Colonic mucosa (tissue), 4 donors: ENCODE data around the gene TGFB1I1. TPM values are rescaled to one million over a fixed set of nuclear protein-coding genes. Genes with fewer than 3 reads are reported as not detected.

Source experiments
- DNase-seq: peaks from one replicate; pipeline ENCODE4 v3.0.0-alpha.2; 2020
- H3K27ac ChIP-seq: fragments of 200-600 bp; one replicate; pipeline ENCODE4 v1.8.0; 2021
- H3K27me3 ChIP-seq: fragments of 200-600 bp; one replicate; pipeline ENCODE4 v1.8.0; 2021
- H3K36me3 ChIP-seq: fragments of 200-600 bp; one replicate; pipeline ENCODE4 v1.8.0; 2021
- H3K4me1 ChIP-seq: fragments of 200-600 bp; one replicate; pipeline ENCODE4 v1.8.0; 2021; ENCODE audit warnings: mild to moderate bottlenecking
- H3K4me3 ChIP-seq: fragments of 200-600 bp; one replicate; pipeline ENCODE4 v1.8.0; 2021
- H3K9ac ChIP-seq, 2 donors: one replicate each; pipeline ENCODE4 v1.7.0; 2013; ENCODE audit warnings: control low read depth in 2 of 2, low read depth in 2 of 2, low read length in 2 of 2
- H3K9me3 ChIP-seq: fragments of 200-600 bp; one replicate; pipeline ENCODE4 v1.8.0; 2021
- intact Hi-C: fragments of 100-400 bp; cut with DNase I; formaldehyde crosslinking; loops from one replicate; pipeline ENCODE4 v1.14.1; 2022
- total RNA-seq, 2 donors: library from RNA; stranded (reverse); fragmentation: NEBNext Ultra II Directional in 1 of 2; extraction: Animal tissue kit (Norgen Biotek cat#: 25700) in 1 of 2; gene quantifications; one replicate each; pipeline ENCODE4 v1.2.1, GENCODE V29; 2021
- TF ChIP-seq, protein P1 (sequence below): fragments of 200-600 bp; IDR thresholded peaks from one replicate; pipeline ENCODE4 v1.8.0; 2022; ENCODE audit warnings: antibody characterized with exemption, mild to moderate bottlenecking
- donor health status: healthy.
- donor health status: DM: no; HTN: no; CAD: no.
- donor health status: DM: no; HTN: no; CAD: no.

TGFB1I1 gene
- total RNA-seq, 2 donors from 2014 or later, result 10.9 to 34.2 TPM

DNA sequence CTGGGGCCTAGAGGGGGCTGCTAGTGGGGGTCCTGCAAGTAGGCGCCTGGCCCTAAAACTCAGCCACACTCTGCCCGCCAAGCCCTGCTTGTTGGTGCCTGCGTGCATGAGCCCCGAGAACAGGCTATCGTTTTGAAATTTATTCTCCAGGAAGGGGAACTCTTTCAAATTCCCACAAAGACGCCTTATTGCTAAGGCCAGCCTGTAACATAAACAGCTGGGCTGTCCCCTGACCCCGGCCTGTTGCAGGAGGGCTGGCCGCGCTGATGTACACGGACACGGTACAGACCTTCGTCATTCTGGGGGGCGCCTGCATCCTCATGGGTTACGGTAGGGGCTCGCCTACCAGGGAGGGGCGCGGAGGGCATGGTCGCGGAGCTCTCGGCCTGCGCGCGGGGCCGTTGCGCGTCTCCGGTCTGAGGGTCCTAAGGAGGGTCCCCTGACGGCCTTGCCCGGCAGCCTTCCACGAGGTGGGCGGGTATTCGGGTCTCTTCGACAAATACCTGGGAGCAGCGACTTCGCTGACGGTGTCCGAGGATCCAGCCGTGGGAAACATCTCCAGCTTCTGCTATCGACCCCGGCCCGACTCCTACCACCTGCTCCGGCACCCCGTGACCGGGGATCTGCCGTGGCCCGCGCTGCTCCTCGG lies 15.2 kb downstream of the TGFB1I1 start:
- Histone ChIP-seq H3K9ac (peak overlapping the region; percentile 77 to 79), H3K27ac (peak overlapping the region; percentile 54), H3K27me3 (no peaks in the 10 kb centered on the region), H3K36me3 (no peaks in the 10 kb centered on the region), H3K9me3 (no peaks in the 10 kb centered on the region), H3K4me1 (peaks cover 7% of the 10 kb centered on the region), H3K4me3 (peak overlapping the region; percentile 52)
- TF ChIP-seq, protein P1, sequence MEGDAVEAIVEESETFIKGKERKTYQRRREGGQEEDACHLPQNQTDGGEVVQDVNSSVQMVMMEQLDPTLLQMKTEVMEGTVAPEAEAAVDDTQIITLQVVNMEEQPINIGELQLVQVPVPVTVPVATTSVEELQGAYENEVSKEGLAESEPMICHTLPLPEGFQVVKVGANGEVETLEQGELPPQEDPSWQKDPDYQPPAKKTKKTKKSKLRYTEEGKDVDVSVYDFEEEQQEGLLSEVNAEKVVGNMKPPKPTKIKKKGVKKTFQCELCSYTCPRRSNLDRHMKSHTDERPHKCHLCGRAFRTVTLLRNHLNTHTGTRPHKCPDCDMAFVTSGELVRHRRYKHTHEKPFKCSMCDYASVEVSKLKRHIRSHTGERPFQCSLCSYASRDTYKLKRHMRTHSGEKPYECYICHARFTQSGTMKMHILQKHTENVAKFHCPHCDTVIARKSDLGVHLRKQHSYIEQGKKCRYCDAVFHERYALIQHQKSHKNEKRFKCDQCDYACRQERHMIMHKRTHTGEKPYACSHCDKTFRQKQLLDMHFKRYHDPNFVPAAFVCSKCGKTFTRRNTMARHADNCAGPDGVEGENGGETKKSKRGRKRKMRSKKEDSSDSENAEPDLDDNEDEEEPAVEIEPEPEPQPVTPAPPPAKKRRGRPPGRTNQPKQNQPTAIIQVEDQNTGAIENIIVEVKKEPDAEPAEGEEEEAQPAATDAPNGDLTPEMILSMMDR, result no peak
- intact Hi-C loops, result no loop called here
- DNase-seq, result no peak

DNA sequence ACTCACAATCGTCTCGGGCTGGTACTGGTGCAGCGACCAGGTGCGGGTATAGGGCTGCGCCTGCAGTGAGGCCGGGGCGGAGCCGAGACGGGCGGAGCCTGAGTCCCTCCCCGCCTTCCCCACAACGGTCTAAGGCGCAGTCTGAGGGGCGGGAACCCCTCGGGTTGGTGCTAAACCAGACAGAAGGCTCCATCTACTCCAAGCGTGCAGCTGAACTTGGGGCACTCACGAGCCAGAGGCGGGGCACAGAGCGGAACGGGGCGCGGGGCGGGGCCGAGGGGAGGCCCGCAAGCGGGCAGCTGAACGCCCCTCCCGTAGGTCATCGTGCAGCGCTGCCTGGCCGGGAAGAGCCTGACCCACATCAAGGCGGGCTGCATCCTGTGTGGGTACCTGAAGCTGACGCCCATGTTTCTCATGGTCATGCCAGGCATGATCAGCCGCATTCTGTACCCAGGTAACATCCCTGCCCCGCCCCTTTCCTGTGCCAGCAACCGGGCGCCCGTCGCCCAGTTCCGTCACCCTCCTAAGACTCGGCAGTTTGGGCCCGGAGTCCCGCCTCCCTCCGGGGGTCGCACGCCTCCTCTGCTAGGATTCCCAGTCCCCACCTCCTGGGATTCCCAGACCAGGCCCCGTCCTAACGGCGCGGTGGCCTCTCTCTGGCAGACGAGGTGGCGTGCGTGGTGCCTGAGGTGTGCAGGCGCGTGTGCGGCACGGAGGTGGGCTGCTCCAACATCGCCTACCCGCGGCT lies 15.9 kb downstream of the TGFB1I1 start:
- intact Hi-C loops, result no loop called here
- TF ChIP-seq, protein P1, result no peak
- Histone ChIP-seq H3K36me3 (no peaks in the 10 kb centered on the region), H3K27ac (peak overlapping the region; percentile 54), H3K4me1 (peaks cover 7% of the 10 kb centered on the region), H3K4me3 (peak overlapping the region; percentile 52), H3K9me3 (no peaks in the 10 kb centered on the region), H3K27me3 (no peaks in the 10 kb centered on the region), H3K9ac (peak overlapping the region; percentile 77 to 79)
- peak; percentile 80 for DNase-seq

DNA sequence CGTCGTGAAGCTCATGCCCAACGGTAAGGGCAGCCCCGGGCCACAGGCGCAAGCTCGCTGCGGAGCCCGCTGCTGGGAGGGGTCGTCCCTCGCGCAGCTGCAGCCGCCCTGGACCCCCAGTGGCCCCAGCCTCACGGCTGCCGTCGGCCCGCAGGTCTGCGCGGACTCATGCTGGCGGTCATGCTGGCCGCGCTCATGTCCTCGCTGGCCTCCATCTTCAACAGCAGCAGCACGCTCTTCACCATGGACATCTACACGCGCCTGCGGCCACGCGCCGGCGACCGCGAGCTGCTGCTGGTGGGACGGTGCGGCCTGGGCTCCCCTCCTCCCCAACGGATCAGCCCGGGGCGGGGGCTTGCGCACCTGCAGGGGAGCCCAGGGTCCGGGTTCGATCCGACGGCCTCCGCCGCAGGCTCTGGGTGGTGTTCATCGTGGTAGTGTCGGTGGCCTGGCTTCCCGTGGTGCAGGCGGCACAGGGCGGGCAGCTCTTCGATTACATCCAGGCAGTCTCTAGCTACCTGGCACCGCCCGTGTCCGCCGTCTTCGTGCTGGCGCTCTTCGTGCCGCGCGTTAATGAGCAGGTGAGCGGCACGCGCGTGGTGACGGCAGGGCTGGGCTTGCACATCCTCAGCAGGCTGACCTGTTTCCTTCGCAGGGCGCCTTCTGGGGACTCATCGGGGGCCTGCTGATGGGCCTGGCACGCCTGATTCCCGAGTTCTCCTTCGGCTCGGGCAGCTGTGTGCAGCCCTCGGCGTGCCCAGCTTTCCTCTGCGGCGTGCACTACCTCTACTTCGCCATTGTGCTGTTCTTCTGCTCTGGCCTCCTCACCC lies 16.7 kb downstream of the TGFB1I1 start:
- Histone ChIP-seq H3K4me3 (peak overlapping the region; percentile 52), H3K36me3 (no peaks in the 10 kb centered on the region), H3K9me3 (no peaks in the 10 kb centered on the region), H3K9ac (peak overlapping the region in 1 of 2 donors; percentile 79), H3K27me3 (no peaks in the 10 kb centered on the region), H3K4me1 (peaks cover 7% of the 10 kb centered on the region), H3K27ac (no peak overlapping the region)
- DNase-seq, result no peak
- intact Hi-C loops, result no loop called here
- TF ChIP-seq, protein P1, result no peak

DNA sequence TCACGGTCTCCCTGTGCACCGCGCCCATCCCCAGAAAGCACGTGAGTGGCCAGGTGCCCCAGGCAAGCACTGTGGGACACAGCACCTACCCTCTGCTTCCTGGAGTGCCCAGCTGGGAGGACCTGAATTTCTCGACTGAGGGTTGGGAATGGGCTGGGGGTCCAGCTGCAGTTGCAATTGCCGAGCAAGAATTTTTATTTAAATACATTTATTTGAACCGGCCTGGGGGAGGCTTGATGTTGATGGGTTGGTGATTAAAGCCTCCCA lies 17.3 kb downstream of the TGFB1I1 start:
- Histone ChIP-seq H3K9me3 (no peaks in the 10 kb centered on the region), H3K4me3 (no peak overlapping the region), H3K27ac (no peak overlapping the region), H3K27me3 (no peaks in the 10 kb centered on the region), H3K4me1 (peaks cover 7% of the 10 kb centered on the region), H3K9ac (no peak overlapping the region), H3K36me3 (no peaks in the 10 kb centered on the region)
- intact Hi-C loops, result no loop called here
- TF ChIP-seq, protein P1, result no peak
- no peak for DNase-seq
